Progenitor cell of endocrine pancreas (in vitro differentiated cells): ENCODE results near the gene ENTPD7. TPM values are rescaled to one million over a fixed set of nuclear protein-coding genes. Genes with fewer than 3 reads are reported as not detected.
"Not testable (repeated sequence)": the region's sequence is repeated elsewhere in the genome, so short reads cannot be mapped to it uniquely, and the experiment has no call there.

Experiments used
- DNase-seq: peaks from one replicate; pipeline ENCODE4 v3.0.0; 2021; ENCODE audit warnings: low spot score; ENCODE audit not compliant: unreplicated experiment
- H3K27ac Mint-ChIP-seq: 2 replicates; pipeline ENCODE4 v1.8.0; 2021; ENCODE audit warnings: mild to moderate bottlenecking, moderate library complexity, mixed read lengths
- H3K27me3 Mint-ChIP-seq: 2 replicates; pipeline ENCODE4 v1.8.0; 2021; ENCODE audit warnings: mixed read lengths
- H3K36me3 Mint-ChIP-seq: 2 replicates; pipeline ENCODE4 v1.8.0; 2022; ENCODE audit warnings: mixed read lengths; ENCODE audit not compliant: insufficient read depth
- H3K4me1 Mint-ChIP-seq: 2 replicates; pipeline ENCODE4 v1.8.0; 2021; ENCODE audit warnings: low read depth, mixed read lengths
- H3K4me3 Mint-ChIP-seq: 2 replicates; pipeline ENCODE4 v1.8.0; 2021; ENCODE audit warnings: low read depth, mild to moderate bottlenecking, moderate library complexity, mixed read lengths
- H3K9me3 Mint-ChIP-seq: 2 replicates; pipeline ENCODE4 v1.8.0; 2021; ENCODE audit warnings: low read depth, mixed read lengths
- total RNA-seq: library from RNA; stranded (reverse); gene quantifications from 2 replicates; pipeline ENCODE4 v1.2.1, GENCODE V29; 2021
- TF ChIP-seq, protein P1 (sequence below): fragments of 200-600 bp; sonication (generic); IDR thresholded peaks from one replicate; pipeline ENCODE4 v1.5.0; 2021; ENCODE audit warnings: antibody characterized with exemption, mild to moderate bottlenecking; ENCODE audit not compliant: unreplicated experiment

Gene ENTPD7
- total RNA-seq, 1 donor from 2014 or later: 31.2 TPM

GRCh38 chr10:99740933-99741559, 81.7 kb downstream of the ENTPD7 start:
- Mint-ChIP-seq H3K27me3 (no peaks in the 10 kb centered on the region), H3K36me3 (peaks cover 40% of the 10 kb centered on the region), H3K9me3 (peaks cover 11% of the 10 kb centered on the region), H3K4me3 (no peak overlapping the region), H3K4me1 (no peaks in the 10 kb centered on the region), H3K27ac (no peak overlapping the region)
- TF ChIP-seq, protein P1, sequence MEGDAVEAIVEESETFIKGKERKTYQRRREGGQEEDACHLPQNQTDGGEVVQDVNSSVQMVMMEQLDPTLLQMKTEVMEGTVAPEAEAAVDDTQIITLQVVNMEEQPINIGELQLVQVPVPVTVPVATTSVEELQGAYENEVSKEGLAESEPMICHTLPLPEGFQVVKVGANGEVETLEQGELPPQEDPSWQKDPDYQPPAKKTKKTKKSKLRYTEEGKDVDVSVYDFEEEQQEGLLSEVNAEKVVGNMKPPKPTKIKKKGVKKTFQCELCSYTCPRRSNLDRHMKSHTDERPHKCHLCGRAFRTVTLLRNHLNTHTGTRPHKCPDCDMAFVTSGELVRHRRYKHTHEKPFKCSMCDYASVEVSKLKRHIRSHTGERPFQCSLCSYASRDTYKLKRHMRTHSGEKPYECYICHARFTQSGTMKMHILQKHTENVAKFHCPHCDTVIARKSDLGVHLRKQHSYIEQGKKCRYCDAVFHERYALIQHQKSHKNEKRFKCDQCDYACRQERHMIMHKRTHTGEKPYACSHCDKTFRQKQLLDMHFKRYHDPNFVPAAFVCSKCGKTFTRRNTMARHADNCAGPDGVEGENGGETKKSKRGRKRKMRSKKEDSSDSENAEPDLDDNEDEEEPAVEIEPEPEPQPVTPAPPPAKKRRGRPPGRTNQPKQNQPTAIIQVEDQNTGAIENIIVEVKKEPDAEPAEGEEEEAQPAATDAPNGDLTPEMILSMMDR: no peak
- DNase-seq: no peak

DNA sequence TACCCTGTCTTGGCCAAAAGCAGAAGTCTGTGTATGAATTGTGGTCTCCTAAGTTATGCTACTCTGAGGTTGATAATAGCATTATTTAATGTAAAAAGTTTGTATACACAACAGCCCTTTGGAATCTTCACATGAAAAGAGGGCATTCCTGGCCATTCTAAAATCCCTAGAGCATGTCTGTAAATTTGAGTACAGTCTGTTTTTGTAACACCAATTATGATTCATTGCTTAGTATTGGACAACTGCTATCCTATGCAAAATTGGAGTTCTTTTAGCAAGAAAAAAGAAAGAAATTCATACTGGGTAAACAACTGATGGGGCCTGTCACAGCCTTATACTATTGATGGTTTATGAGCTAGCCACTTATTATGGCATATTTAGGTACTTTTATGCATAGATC, 82.9 kb downstream of the ENTPD7 start:
- DNase-seq: no peak
- Mint-ChIP-seq H3K27ac (no peak overlapping the region), H3K36me3 (peaks cover 38% of the 10 kb centered on the region), H3K4me3 (no peak overlapping the region), H3K9me3 (peaks cover 11% of the 10 kb centered on the region), H3K4me1 (no peaks in the 10 kb centered on the region), H3K27me3 (no peaks in the 10 kb centered on the region)
- TF ChIP-seq, protein P1: no peak

DNA sequence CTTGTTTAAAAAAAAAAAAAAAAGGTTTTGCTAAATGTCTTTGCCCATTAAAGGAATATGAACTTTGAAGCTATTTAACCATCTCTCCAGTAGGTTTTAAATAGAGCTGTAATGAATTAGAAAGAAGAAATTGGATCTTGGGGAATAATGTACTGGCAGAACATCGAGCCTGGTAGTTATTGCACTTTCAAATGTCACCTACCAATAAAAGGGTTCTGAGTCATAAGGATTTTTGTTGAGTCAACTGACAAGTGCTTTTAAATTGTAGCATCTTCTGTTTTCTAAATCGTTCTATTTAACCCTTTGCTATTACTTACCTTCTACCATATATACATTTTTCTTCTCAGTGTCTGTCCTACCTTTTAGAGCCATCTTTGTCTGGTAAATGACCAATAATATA, 83.4 kb downstream of the ENTPD7 start:
- no peak for DNase-seq
- Mint-ChIP-seq H3K27me3 (no peaks in the 10 kb centered on the region), H3K9me3 (peaks cover 11% of the 10 kb centered on the region), H3K27ac (no peak overlapping the region), H3K4me1 (no peaks in the 10 kb centered on the region), H3K36me3 (peaks cover 34% of the 10 kb centered on the region), H3K4me3 (no peak overlapping the region)
- TF ChIP-seq, protein P1: no peak

DNA sequence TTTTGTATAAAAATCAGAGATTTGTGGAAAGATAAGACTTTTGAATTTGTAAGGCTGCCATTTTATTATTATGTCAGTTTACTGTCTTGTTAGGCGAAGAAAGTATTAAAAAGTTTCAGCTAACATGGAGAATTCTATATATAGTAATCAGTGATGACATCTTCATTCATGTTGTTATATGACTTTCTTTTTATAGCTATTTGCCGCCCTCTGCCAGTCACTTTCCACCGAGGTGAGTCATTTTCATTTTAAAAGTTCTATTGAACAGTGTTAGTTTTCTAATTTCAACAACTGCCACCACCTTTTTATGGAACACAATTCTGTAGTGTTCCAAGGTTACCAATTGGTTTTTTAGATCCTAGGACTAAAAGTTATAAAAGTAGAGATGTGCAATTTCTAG, 84.5 kb downstream of the ENTPD7 start:
- peaks cover 34% of the 10 kb centered on the region for H3K36me3 Mint-ChIP-seq
- no peak for DNase-seq
- TF ChIP-seq, protein P1: no peak
- H3K9me3 Mint-ChIP-seq: peaks cover 11% of the 10 kb centered on the region
- H3K4me1 Mint-ChIP-seq: no peaks in the 10 kb centered on the region
- no peak overlapping the region for H3K27ac Mint-ChIP-seq
- no peaks in the 10 kb centered on the region for H3K27me3 Mint-ChIP-seq
- no peak overlapping the region for H3K4me3 Mint-ChIP-seq

DNA sequence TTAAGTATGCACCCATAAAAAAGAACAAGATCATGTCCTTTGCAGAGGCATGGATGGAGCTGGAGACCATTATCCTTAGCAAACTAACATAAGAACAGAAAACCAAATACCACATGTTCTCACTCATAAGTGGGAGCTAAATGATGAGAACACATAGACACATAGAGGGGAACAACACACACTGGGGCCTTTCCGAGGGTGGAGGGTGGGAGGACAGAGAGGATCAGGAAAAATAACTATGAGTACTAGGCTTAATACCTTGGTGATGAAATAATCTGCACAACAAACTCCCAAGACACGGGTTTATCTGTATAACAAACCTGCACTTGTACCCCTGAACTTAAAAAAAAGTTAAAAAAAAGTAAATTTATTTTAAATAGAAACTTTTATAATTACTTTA, 86.9 kb downstream of the ENTPD7 start:
- H3K9me3 Mint-ChIP-seq, H3K27me3 Mint-ChIP-seq, H3K4me3 Mint-ChIP-seq, H3K4me1 Mint-ChIP-seq, H3K27ac Mint-ChIP-seq, DNase-seq: not testable (repeated sequence)
- peaks cover 13% of the 10 kb centered on the region for H3K36me3 Mint-ChIP-seq

GRCh38 chr10:99748823-99749451, 89.6 kb downstream of the ENTPD7 start:
- Mint-ChIP-seq H3K4me1 (no peaks in the 10 kb centered on the region), H3K9me3 (no peaks in the 10 kb centered on the region), H3K36me3 (peaks cover 6% of the 10 kb centered on the region), H3K4me3 (no peak overlapping the region), H3K27ac (peak overlapping the region; percentile 21), H3K27me3 (no peaks in the 10 kb centered on the region)
- no peak for DNase-seq
- TF ChIP-seq, protein P1: no peak
